Activated CD4-positive, alpha-beta T cell treated with anti-CD3 and anti-CD28 coated beads, Interleukin-2, amount 10 ng/mL, durations not matched to agents 7 days and 5 days (primary cell): ENCODE data around the gene TYSND1. TPM values are rescaled to one million over a fixed set of nuclear protein-coding genes. Genes with fewer than 3 reads are reported as not detected.

Experiments
- CTCF ChIA-PET: fragments of 350-600 bp; sonication (Branson Sonifier 250); formaldehyde crosslinking; loops from one replicate; lab custom pipeline; 2021; ENCODE audit warnings: antibody characterized with exemption; lab: Charles Lee
- POLR2A ChIA-PET: fragments of 350-600 bp; sonication (Branson Sonifier 250); formaldehyde crosslinking; loops from one replicate; lab custom pipeline; 2021; ENCODE audit warnings: antibody characterized with exemption; lab: Charles Lee
- DNase-seq: peaks from one replicate; pipeline ENCODE4 v3.0.0-alpha.2; 2020
- H3K27ac Mint-ChIP-seq: one replicate; pipeline ENCODE4 v1.8.0; 2021; ENCODE audit warnings: mild to moderate bottlenecking, moderate library complexity, mixed read lengths
- H3K27me3 Mint-ChIP-seq: one replicate; pipeline ENCODE4 v1.8.0; 2021; ENCODE audit warnings: mixed read lengths
- H3K36me3 Mint-ChIP-seq: one replicate; pipeline ENCODE4 v1.8.0; 2021; ENCODE audit warnings: low read depth, mixed read lengths
- H3K4me1 Mint-ChIP-seq: one replicate; pipeline ENCODE4 v1.8.0; 2021; ENCODE audit warnings: mixed read lengths
- H3K4me3 Mint-ChIP-seq: one replicate; pipeline ENCODE4 v1.8.0; 2021; ENCODE audit warnings: mild to moderate bottlenecking, moderate library complexity, mixed read lengths
- H3K9me3 Mint-ChIP-seq: one replicate; pipeline ENCODE4 v1.8.0; 2021; ENCODE audit warnings: mixed read lengths
- total RNA-seq, 2 experiments: library from RNA; stranded (reverse); gene quantifications; one replicate each; pipeline ENCODE4 v1.2.3, GENCODE V29; 2021

Gene TYSND1
- total RNA-seq, 2 experiments from 2014 or later, result 11.6 to 14.3 TPM

DNA sequence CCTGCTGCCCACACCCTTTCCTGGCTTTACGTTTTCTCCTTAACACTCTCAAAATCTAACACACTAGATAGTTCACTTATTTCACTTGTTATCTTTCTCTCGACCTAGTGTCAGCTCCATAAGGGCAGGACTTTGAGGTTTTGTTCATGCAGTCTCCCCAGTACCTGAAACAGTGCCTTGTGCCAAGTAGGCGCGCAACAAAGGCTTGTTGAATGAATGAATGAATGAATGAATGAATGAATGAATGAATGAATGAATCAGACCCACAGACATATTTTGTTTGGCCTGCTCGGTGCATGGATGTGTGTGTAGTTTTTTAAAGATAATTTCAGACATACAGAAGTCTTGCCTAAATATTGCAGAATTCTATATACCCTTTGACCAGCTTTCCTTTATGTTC, 6.2 kb downstream of the TYSND1 start:
- Mint-ChIP-seq H3K4me3 (no peak overlapping the region), H3K27me3 (no peaks in the 10 kb centered on the region), H3K9me3 (no peaks in the 10 kb centered on the region), H3K36me3 (no peaks in the 10 kb centered on the region), H3K27ac (no peak overlapping the region), H3K4me1 (peaks cover 14% of the 10 kb centered on the region)
- POLR2A ChIA-PET, result no interaction called here
- no peak for DNase-seq
- CTCF ChIA-PET, result interaction anchor here (1.2 kb wide), 1 partner anchor 24 kb away, joined by 5 read pairs; no protein-coding TSS in a partner anchor

DNA sequence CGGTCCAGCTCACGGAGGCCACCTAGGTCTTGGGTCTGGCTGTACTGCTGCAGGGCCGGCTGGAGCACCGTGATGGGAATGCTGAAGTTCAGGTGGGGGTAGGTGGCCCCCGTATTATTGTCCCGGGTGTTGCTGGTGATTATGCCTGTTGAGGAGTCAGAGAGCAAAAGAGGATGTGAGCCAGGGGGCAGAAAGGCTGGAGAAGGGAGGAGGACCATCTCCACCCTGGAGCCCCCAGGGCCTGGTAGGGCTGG, 6.6 kb downstream of the TYSND1 start:
- no peaks in the 10 kb centered on the region for H3K36me3 Mint-ChIP-seq
- DNase-seq, result no peak
- peaks cover 14% of the 10 kb centered on the region for H3K4me1 Mint-ChIP-seq
- no peaks in the 10 kb centered on the region for H3K27me3 Mint-ChIP-seq
- H3K4me3 Mint-ChIP-seq, result no peak overlapping the region
- no peaks in the 10 kb centered on the region for H3K9me3 Mint-ChIP-seq
- CTCF ChIA-PET, result interaction anchor here (1.2 kb wide), 1 partner anchor 24 kb away, joined by 5 read pairs; no protein-coding TSS in a partner anchor
- POLR2A ChIA-PET, result no interaction called here
- peak overlapping the region; percentile 26 for H3K27ac Mint-ChIP-seq

DNA sequence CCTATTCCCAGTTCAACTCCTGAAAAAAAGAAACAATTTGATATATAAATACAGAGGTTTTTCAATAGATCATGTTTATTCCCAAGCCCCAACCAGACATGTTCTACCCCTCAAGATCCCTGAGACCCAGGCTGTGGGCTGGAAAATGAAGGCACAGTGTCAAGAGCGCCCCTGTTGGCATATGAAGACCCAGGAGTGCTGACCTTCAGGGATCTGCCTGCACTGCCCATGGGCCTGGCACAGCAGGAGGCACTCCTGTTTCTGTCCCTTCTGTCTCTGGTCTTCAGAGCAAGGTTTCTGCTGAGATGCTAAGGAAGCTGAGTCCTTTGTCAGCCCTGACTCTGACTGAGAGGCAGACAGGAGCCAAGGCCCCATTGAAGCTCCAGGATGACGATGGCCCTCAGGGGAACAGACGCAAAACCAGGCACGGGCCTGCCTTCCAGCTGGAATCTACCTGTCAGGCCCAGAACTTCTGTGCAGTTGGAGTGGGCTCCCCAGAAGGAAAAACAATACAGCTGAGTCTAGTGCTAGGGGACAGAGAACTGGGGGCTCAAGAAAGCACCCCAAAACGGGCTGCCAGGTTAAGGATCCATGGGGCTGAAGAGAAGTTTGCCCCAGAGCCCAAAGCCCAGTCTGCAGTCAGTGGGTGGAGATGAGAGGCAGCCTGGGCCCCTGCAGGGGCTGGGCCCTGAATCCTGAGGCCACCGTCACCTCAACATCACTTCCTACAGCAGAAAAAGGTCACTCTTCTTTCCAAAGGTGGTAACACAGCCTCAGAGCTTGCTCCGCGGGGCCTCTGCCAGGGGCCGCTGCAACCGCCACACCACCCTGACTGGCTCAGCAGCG, 7.1 kb downstream of the TYSND1 start:
- Mint-ChIP-seq H3K27me3 (no peaks in the 10 kb centered on the region), H3K4me1 (peaks cover 10% of the 10 kb centered on the region), H3K36me3 (no peaks in the 10 kb centered on the region), H3K9me3 (no peaks in the 10 kb centered on the region), H3K27ac (no peak overlapping the region), H3K4me3 (no peak overlapping the region)
- POLR2A ChIA-PET, result no interaction called here
- DNase-seq, result no peak
- CTCF ChIA-PET, result interaction anchor here (1.0 to 1.2 kb wide), 3 partner anchors 12 to 82 kb away, joined by 4 to 5 read pairs (median 5); no protein-coding TSS in a partner anchor

DNA sequence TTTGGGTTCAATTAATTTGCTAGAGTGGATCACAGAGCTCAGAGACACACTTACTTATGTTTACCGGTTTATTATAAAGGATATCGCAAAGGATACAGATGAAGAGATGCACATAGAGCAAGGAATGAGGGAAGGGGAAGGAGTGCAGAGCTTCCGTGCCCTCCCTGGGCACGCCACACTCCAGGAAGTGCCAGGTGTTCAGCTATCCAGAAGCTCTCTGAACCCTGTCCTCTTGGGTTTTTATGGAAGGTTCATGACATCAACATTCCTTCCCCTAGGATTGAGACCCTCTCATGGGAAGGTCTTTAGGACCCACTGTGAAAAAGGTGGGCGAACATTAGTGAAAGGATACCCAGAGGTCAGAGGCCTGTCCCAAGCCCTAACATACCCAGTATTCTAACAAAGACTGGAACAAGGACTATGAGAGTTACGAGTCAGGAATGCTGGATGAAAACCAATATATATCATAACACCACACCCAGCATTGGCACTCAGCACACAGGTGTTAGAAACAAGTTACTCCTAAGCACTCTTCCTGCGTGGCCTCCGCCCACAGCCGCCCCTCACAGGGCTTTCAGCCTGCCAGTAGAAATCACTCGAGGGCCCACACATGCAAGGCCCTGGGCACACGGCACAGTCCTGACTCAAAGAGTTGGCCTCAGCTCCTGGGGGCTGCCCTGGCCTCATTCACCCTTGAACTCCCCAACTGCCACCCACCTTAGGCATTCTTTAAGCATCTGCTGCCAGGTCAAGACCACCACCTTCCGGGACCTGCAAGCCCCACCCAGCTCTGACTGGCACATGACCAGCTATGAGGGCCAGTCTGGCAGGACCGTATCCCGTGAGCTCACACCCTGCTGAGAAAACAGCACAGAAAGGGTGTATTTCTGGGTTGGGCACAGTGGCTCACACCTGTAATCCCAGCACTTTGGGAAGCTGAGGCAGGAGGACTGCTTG, 8.3 kb downstream of the TYSND1 start:
- Mint-ChIP-seq H3K9me3 (no peaks in the 10 kb centered on the region), H3K4me1 (peaks cover 9% of the 10 kb centered on the region), H3K36me3 (peaks cover under 1% of the 10 kb centered on the region), H3K27me3 (no peaks in the 10 kb centered on the region), H3K4me3 (no peak overlapping the region), H3K27ac (no peak overlapping the region)
- POLR2A ChIA-PET, result no interaction called here
- DNase-seq, result no peak
- CTCF ChIA-PET, result interaction anchor here (1.0 to 6.0 kb wide), 3 partner anchors 9 to 84 kb away, joined by 4 to 62 read pairs (median 5); partner anchors contain the start of gene TYSND1

DNA sequence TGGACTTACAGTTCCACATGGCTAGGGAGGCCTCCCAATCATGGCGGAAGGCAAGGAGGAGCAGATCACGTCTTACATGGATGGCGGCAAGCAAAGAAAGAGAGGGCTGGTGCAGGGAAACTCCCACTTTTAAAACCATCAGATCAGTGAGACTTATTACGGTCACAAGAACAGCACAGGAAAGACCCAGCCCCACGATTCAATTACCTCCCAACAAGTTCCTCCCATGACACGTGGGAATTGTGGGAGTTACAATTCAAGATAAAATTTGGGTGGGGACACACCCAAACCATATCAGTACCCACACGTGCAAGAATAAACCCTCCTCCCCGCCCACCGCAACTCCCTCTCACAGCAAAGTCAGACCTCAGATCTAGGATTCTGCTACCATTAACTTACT, 9.4 kb downstream of the TYSND1 start:
- ChIA-PET CTCF (interaction anchor here (0.6 to 6.0 kb wide), 3 partner anchors 10 to 33 kb away, joined by 3 to 62 read pairs (median 5); partner anchors contain the start of gene TYSND1), POLR2A (no interaction called here)
- Mint-ChIP-seq H3K27me3 (peaks cover 2% of the 10 kb centered on the region), H3K27ac (no peak overlapping the region), H3K36me3 (peaks cover 5% of the 10 kb centered on the region), H3K9me3 (no peaks in the 10 kb centered on the region), H3K4me1 (peaks cover 14% of the 10 kb centered on the region), H3K4me3 (no peak overlapping the region)
- no peak for DNase-seq

DNA sequence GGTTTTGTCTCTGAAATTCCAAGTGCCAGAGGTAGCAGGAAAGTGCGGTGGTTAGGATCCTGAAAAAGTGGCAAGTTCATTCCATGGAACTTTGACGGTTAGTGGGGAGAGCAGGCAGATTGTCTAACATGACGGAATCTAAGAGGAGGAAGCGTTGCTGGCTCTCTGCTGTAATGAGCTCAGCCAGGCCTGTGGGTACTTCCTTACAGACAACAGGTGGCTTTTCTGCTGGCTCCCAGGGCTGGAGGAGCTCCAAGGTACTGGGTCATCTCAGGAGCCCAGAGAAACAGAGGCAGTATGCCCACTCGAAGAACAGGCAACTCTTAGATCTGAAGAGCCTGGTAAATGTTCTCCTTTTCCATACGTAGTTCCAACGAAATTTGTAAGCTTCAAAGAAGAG, 10.8 kb downstream of the TYSND1 start:
- no peak for DNase-seq
- POLR2A ChIA-PET, result no interaction called here
- Mint-ChIP-seq H3K9me3 (no peaks in the 10 kb centered on the region), H3K4me1 (peaks cover 20% of the 10 kb centered on the region), H3K36me3 (peaks cover 5% of the 10 kb centered on the region), H3K27ac (no peak overlapping the region), H3K4me3 (no peak overlapping the region), H3K27me3 (peaks cover 2% of the 10 kb centered on the region)
- CTCF ChIA-PET, result interaction anchor here (1.0 to 6.0 kb wide), 3 partner anchors 11 to 27 kb away, joined by 3 to 62 read pairs (median 4); partner anchors contain the start of gene TYSND1

DNA sequence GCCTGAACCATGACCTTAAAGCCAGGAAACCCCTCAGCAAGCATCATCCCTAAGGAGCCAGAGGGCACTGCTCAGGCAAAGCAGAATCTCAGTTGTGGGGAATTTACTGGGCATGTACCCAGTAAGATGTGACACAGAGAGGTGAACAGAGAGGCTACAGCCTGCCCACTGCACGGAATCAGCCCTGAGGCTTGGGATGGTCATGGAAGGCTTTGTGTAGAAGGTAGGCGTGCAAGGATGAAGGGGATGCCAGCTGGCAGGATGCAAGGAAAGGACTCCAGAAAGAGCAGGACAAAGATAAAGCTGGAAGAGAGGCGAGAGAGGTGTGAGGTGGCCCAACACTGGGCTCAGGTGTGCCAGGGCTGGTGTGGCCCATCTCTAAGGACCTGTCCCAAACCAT, 11.5 kb downstream of the TYSND1 start:
- H3K9me3 Mint-ChIP-seq, result no peaks in the 10 kb centered on the region
- POLR2A ChIA-PET, result no interaction called here
- H3K4me1 Mint-ChIP-seq, result peaks cover 20% of the 10 kb centered on the region
- peaks cover 8% of the 10 kb centered on the region for H3K36me3 Mint-ChIP-seq
- CTCF ChIA-PET, result interaction anchor here (1.0 to 6.0 kb wide), 3 partner anchors 12 to 28 kb away, joined by 3 to 62 read pairs (median 4); partner anchors contain the start of gene TYSND1
- H3K4me3 Mint-ChIP-seq, result no peak overlapping the region
- no peak overlapping the region for H3K27ac Mint-ChIP-seq
- H3K27me3 Mint-ChIP-seq, result peaks cover 2% of the 10 kb centered on the region
- no peak for DNase-seq

DNA sequence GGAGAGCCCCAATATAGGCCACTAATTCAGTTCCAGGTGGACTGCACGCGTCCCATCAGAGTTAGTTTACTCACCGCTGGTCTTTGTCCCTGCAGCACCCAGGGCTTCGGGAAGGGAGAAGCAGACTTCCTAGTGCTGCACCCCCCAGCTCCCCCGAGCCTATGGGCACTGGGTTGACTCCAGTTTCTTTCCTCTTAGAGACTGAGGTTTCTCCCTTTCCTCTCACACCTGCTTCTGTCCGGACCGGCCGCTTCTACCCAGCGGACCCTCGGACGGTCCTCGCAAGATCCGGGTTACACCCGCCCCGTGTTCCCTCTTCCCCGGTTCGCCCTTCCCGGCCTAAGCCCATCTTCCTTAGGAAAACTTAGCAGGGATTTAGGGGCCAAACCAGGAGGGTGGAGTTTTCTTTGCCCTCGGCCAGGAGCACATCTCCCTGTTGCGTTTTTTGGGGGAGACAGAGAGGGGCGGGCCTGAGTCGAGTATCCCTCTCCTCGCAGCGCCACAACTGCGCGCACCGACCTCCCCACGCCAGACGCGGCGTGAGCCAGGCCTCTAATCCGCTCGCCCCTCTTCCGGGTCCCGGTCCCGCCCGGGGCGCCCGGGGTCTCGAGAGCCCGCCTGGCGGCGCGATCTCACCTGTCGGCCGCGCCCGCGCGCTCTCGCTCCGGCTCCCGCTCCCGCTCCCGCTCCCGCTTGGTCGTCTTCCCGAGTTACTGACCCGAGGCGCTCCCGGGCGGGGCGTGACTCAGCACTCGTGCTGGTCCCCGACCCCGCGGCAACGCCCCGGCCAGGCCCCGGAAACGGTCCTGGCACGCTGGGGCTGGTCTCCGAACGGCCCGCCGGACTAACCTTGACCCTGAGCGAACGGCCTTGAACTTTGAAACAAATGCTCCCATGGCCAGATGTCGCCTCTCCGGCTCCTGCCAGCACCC, 14.1 kb downstream of the TYSND1 start, which contains the start of gene AIFM2:
Gene AIFM2, minus strand, starts transcription at position 728 of the 932 bp plus-strand sequence. CDS start 8,741 bp downstream, outside the sequence.
- Mint-ChIP-seq H3K27ac (peak within 1 kb of the TSS; percentile 86), H3K9me3 (no peaks in the 10 kb centered on the region), H3K36me3 (peaks cover 8% of the 10 kb centered on the region), H3K4me1 (peaks cover 20% of the 10 kb centered on the region), H3K27me3 (peaks cover 2% of the 10 kb centered on the region), H3K4me3 (peak within 1 kb of the TSS; percentile 79)
- ChIA-PET POLR2A (no interaction called here), CTCF (interaction anchor here (6.0 kb wide), 1 partner anchor 15 kb away, joined by 62 read pairs; the partner anchor contains the start of gene TYSND1)
- peak; percentile 30 for DNase-seq

DNA sequence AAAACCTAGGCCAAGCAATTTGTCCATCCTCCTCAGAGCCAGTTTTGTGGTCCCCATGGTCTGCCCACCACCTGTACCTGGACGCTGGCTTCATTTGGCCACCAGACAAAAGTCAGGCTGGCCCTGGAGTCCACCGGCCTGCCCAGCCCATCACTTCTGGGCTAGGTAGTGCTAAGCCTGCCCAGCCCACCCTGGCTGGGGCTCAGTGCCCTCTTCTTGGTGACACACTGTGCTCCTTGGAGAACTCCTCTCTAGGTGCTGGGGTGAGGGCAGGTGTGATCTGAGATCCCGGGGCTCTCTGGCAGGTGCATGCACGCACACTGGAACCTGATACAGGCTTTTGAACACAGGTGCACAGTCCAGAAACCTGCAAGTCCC, 15.0 kb downstream of the TYSND1 start:
- DNase-seq, result no peak
- Mint-ChIP-seq H3K27ac (peak overlapping the region; percentile 2), H3K9me3 (no peaks in the 10 kb centered on the region), H3K36me3 (peaks cover 8% of the 10 kb centered on the region), H3K27me3 (peaks cover 2% of the 10 kb centered on the region), H3K4me1 (peaks cover 19% of the 10 kb centered on the region), H3K4me3 (peak overlapping the region; percentile 79)
- ChIA-PET CTCF (interaction anchor here (1.0 kb wide), 1 partner anchor 13 kb away, joined by 3 read pairs; no protein-coding TSS in a partner anchor), POLR2A (no interaction called here)

DNA sequence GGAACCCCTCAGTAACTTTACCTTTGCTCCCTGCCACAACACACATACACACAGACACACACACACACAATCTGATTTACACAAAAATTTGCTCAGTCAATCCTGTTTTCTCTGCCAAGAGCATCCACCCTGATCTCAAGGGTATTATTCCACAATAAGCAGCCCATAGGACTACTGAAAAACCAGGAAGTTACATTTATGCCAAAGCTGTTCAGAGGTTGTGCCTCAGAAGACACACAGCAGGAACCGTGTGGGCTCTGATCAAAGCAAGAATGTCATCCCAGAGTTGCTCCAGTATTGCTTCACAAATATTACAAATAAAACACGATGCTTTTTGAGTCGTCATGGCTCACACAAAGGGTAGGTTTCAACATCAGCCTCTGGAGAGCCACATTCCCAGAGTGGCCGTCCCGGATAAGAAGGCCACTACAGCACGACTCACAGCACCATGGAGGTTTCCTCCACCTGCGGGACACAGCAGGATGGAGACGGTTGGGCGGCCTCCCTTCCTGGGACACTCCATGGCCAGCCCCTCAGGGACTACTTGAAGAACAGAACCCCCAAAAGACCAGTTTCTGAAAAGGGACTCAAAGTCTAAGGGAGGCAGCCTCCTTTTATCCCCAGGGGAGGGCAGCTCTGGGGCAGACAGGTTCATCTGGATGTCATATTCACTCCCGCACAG, 15.5 kb downstream of the TYSND1 start:
- Mint-ChIP-seq H3K27ac (no peak overlapping the region), H3K4me1 (peaks cover 19% of the 10 kb centered on the region), H3K36me3 (peaks cover 8% of the 10 kb centered on the region), H3K9me3 (no peaks in the 10 kb centered on the region), H3K4me3 (peak overlapping the region; percentile 16), H3K27me3 (peaks cover 2% of the 10 kb centered on the region)
- ChIA-PET POLR2A (no interaction called here), CTCF (interaction anchor here (0.6 to 2.5 kb wide), 4 partner anchors 11 to 728 kb away, joined by 3 to 7 read pairs (median 3); no protein-coding TSS in a partner anchor)
- no peak for DNase-seq

DNA sequence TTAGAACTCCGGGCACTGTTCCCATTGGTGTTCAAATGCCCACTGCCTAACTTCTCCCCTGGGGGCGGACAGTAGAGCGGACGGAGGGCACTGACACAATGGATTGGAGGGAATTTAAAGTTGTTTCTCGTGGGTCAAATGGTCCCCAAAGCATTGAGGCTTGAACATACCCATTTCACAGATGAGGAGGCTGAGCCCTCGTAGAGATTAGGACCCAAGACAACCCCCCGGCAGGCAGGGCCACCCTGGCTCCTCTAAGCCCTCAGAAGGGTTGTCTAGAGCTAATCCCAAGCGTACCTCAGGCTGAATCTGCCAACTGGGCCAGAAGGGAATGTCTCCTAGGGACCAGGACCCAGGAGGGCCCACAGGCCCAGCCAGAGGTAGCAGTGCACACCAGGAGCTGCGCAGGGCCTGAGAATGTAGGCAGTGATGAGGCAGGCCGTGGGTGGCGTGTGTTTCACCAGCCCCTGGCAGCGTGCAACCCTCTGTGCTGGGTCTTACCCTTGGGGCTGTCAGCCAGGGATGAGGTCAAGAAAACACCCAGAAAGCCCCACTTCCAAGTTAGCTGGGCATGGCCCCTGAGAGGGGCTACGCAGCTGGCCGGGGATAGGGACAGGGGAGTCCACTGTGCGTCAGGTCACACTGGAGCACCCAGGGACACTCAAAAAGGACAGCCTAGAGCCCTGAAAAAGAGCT, 19.7 kb downstream of the TYSND1 start:
- ChIA-PET CTCF (interaction anchor here (1.0 to 2.4 kb wide), 5 partner anchors 11 to 63 kb away, joined by 3 to 10 read pairs (median 5); partner anchors contain the start of gene TYSND1), POLR2A (no interaction called here)
- DNase-seq, result no peak
- peaks cover 5% of the 10 kb centered on the region for H3K4me1 Mint-ChIP-seq
- no peaks in the 10 kb centered on the region for H3K27me3 Mint-ChIP-seq
- no peaks in the 10 kb centered on the region for H3K9me3 Mint-ChIP-seq
- no peak overlapping the region for H3K27ac Mint-ChIP-seq
- no peak overlapping the region for H3K4me3 Mint-ChIP-seq
- H3K36me3 Mint-ChIP-seq, result peaks cover 3% of the 10 kb centered on the region
